Smooth muscle cell (in vitro differentiated cells): ENCODE measurements around the gene IFI16. TPM values are rescaled to one million over a fixed set of nuclear protein-coding genes. Genes with fewer than 3 reads are reported as not detected.

Experiments used
- DNase-seq: peaks from one replicate; lab custom pipeline; 2025; ENCODE audit not compliant: unreplicated experiment; lab: John Stamatoyannopoulos, UW
- H2AFZ ChIP-seq: fragments of 200-600 bp; sonication (generic); 2 replicates; pipeline ENCODE4 v1.6.0; 2016; ENCODE audit warnings: antibody characterized with exemption, low read depth, mild to moderate bottlenecking
- H3F3A ChIP-seq: fragments of 200-600 bp; sonication (generic); 2 replicates; pipeline ENCODE4 v1.6.0; 2017; ENCODE audit warnings: antibody characterized with exemption, low read depth
- H3K27ac ChIP-seq: fragments of 200-600 bp; sonication (generic); 2 replicates; pipeline ENCODE4 v1.5.1; 2016; ENCODE audit warnings: low read depth, mild to moderate bottlenecking
- H3K27me3 ChIP-seq: fragments of 200-600 bp; sonication (generic); 2 replicates; pipeline ENCODE4 v1.6.1; 2016; ENCODE audit warnings: low read depth, mild to moderate bottlenecking
- H3K36me3 ChIP-seq: fragments of 200-600 bp; sonication (generic); 2 replicates; pipeline ENCODE4 v1.5.1; 2016; ENCODE audit warnings: low read depth
- H3K4me1 ChIP-seq: fragments of 200-600 bp; sonication (generic); 2 replicates; pipeline ENCODE4 v1.5.1; 2016; ENCODE audit warnings: low read depth
- H3K4me2 ChIP-seq: fragments of 200-600 bp; sonication (generic); 2 replicates; pipeline ENCODE4 v1.6.0; 2016; ENCODE audit warnings: mild to moderate bottlenecking
- H3K4me3 ChIP-seq: fragments of 200-600 bp; sonication (generic); 2 replicates; pipeline ENCODE4 v1.5.1; 2016; ENCODE audit warnings: mild to moderate bottlenecking
- H3K79me2 ChIP-seq: fragments of 200-600 bp; sonication (generic); 2 replicates; pipeline ENCODE4 v1.6.0; 2016; ENCODE audit warnings: low read depth, mild to moderate bottlenecking
- H3K9ac ChIP-seq: fragments of 200-600 bp; sonication (generic); 2 replicates; pipeline ENCODE4 v1.6.0; 2016; ENCODE audit warnings: low read depth
- H3K9me3 ChIP-seq: fragments of 200-600 bp; sonication (generic); replicated peaks from 2 replicates; pipeline ENCODE4 v1.5.1; 2016; ENCODE audit warnings: low read depth
- H4K20me1 ChIP-seq: fragments of 200-600 bp; sonication (generic); 2 replicates; pipeline ENCODE4 v1.6.0; 2016; ENCODE audit warnings: low read depth
- WGBS: methylation state at CpG from one replicate; pipeline ENCODE4 v1.1.7; 2016; ENCODE audit warnings: low lambda C conversion rate; 5-methylcytosine and 5-hydroxymethylcytosine counted together
- polyA plus RNA-seq: library from polyadenylated mRNA; unstranded; fragments of >200 nt; fragmentation: Nextera tagmentation; extraction: Ambion mirVana; gene quantifications from 2 replicates; pipeline ENCODE4 v1.2.1, GENCODE V29; 2016
- total RNA-seq: library from RNA; depleted of rRNA; stranded (reverse); fragments of >200 nt; gene quantifications from 2 replicates; pipeline ENCODE4 v1.2.3, GENCODE V29; 2014
- TF ChIP-seq, protein P1 (sequence below): fragments of 200-600 bp; sonication (generic); IDR thresholded peaks from 2 replicates; pipeline ENCODE4 v1.5.1; 2017; ENCODE audit warnings: borderline replicate concordance, mild to moderate bottlenecking, antibody characterized with exemption; ENCODE audit not compliant: insufficient read depth, poor library complexity, severe bottlenecking

IFI16 gene
- total and polyA plus RNA-seq, 2 experiments from 2014 or later = 92.1 to 114 TPM

DNA sequence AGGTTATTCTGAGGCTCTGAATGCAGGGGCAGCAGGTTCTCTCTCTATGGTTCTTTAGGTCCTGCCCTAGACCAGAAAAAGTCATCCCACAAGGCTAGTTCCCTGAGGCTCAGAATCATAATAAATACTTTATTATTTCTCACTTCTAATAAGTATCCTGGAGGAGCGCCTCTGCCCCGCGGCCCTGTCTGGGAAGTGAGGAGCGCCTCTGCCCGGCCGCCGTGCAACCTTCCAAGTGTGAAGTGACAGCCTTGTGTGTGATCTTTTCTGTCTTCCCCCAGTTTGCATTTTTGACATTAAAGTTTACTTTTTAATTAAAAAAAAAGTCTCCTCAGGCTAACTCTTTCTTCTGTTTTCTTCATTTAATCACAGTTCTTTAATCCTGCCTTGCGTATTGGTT, 55.4 kb downstream of the IFI16 start:
- Histone ChIP-seq H3K4me2 (no peak overlapping the region), H3F3A (no peaks in the 10 kb centered on the region), H3K4me3 (no peak overlapping the region), H3K36me3 (no peaks in the 10 kb centered on the region), H3K9me3 (no peaks in the 10 kb centered on the region), H3K4me1 (no peaks in the 10 kb centered on the region), H4K20me1 (no peaks in the 10 kb centered on the region), H3K27me3 (no peaks in the 10 kb centered on the region), H2AFZ (no peak overlapping the region), H3K27ac (no peak overlapping the region), H3K9ac (no peak overlapping the region), H3K79me2 (no peaks in the 10 kb centered on the region)
- TF ChIP-seq, protein P1, sequence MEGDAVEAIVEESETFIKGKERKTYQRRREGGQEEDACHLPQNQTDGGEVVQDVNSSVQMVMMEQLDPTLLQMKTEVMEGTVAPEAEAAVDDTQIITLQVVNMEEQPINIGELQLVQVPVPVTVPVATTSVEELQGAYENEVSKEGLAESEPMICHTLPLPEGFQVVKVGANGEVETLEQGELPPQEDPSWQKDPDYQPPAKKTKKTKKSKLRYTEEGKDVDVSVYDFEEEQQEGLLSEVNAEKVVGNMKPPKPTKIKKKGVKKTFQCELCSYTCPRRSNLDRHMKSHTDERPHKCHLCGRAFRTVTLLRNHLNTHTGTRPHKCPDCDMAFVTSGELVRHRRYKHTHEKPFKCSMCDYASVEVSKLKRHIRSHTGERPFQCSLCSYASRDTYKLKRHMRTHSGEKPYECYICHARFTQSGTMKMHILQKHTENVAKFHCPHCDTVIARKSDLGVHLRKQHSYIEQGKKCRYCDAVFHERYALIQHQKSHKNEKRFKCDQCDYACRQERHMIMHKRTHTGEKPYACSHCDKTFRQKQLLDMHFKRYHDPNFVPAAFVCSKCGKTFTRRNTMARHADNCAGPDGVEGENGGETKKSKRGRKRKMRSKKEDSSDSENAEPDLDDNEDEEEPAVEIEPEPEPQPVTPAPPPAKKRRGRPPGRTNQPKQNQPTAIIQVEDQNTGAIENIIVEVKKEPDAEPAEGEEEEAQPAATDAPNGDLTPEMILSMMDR = no peak
- no peak for DNase-seq
- WGBS = over 99% methylated on average over 8 of the region's 8 CpGs

DNA sequence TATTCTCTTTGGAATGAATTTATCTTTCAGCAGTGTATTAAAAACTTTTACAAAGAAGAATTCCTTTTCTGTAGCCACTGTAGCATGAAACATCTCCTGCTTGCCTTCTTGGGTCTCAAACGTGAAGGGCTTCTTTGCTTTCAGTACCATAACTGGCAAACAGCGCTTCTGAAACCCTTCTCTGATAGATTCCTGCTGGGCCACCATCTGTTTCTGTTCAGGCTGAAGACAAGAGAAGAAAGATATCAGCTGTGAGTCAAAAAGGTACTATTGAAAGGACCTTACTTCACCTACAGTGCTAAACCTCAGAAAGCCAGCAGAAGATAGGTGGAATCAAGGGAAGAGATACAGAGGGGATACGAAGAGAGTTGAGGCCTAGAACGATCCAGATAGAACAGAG, 56.4 kb downstream of the IFI16 start:
- WGBS = 97% methylated on average over 4 of the region's 4 CpGs

DNA sequence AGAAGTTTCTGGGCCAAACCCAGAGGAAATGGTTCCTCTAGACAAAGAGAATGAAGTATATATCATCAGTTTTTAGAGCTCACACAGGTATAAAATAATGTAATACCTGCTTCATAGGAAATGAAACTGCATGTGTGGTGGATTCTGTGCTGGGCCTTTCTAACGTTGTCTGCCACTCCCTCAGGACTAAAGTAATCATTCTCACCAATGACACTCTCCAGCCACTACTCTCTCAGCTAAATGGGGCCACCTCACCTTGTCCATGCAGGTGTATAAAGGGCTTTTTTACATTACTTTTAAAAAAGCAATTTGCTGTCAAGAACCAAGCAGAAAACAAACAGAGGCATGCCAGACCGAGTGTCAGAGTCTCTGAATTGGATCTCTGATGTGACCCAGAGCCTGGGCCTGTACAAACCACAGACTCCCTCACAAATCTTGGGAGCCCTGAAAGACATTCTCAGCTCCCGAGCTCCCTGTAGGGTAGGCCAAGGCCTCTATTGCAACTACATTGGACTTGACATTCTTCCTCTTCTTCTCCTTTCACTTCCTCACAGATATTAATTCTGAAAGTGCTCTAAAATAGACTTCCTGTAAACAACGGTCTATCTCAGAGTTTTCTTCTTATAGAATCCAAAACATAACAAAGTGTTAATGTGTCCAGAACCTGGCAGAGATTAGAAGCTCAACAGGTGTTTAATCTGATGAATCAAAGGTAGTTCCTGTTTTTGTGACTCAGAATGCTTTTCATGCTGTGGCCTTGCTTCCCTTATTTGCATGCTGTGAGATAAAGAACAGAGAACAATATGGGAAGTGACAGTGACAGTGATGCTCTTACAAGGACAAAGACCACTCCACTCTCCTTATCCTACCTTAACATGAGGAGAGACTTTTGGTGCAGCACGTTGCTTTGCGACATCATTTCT, 58.3 kb downstream of the IFI16 start:
- no peaks in the 10 kb centered on the region for H3K36me3 ChIP-seq
- H3K79me2 ChIP-seq = no peaks in the 10 kb centered on the region
- no peaks in the 10 kb centered on the region for H4K20me1 ChIP-seq
- H3K4me3 ChIP-seq = no peak overlapping the region
- no peak overlapping the region for H2AFZ ChIP-seq
- TF ChIP-seq, protein P1 = no peak
- no peaks in the 10 kb centered on the region for H3K9me3 ChIP-seq
- WGBS = 73% methylated on average over 6 of the region's 6 CpGs
- no peaks in the 10 kb centered on the region for H3K4me1 ChIP-seq
- H3F3A ChIP-seq = no peaks in the 10 kb centered on the region
- no peak overlapping the region for H3K27ac ChIP-seq
- DNase-seq = no peak
- H3K9ac ChIP-seq = no peak overlapping the region
- H3K4me2 ChIP-seq = no peak overlapping the region
- no peaks in the 10 kb centered on the region for H3K27me3 ChIP-seq

More for the DNA sequence above, 56.4 kb downstream of the IFI16 start:
- no peaks in the 10 kb centered on the region for H4K20me1 ChIP-seq
- H3K4me2 ChIP-seq = no peak overlapping the region
- H3F3A ChIP-seq = no peaks in the 10 kb centered on the region
- no peaks in the 10 kb centered on the region for H3K9me3 ChIP-seq
- H3K27ac ChIP-seq = no peak overlapping the region
- TF ChIP-seq, protein P1 = no peak
- no peak overlapping the region for H3K9ac ChIP-seq
- no peak for DNase-seq
- no peaks in the 10 kb centered on the region for H3K36me3 ChIP-seq
- no peaks in the 10 kb centered on the region for H3K27me3 ChIP-seq
- no peaks in the 10 kb centered on the region for H3K79me2 ChIP-seq
- H2AFZ ChIP-seq = no peak overlapping the region
- no peaks in the 10 kb centered on the region for H3K4me1 ChIP-seq
- no peak overlapping the region for H3K4me3 ChIP-seq

DNA sequence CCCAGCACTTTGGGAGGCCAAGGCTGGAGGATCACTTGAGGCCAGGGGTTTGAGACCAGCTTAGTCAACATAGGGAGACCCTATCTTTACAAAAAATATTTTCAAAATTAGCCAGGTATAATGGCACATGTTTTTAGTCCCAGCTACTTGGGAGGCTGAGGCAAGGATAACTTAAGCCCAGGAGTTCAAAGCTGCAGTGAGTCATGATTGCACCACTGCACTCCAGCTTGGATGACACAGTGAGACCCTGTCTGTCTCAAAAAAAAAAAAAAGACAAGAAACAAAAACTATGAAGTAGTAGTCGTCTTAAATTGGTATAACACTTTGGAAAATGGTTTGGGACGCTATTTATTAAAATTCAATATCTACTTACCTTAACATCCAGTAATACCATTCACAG, 59.2 kb downstream of the IFI16 start:
- Histone ChIP-seq H3K9ac (no peak overlapping the region), H3K27me3 (no peaks in the 10 kb centered on the region), H3K4me2 (no peak overlapping the region), H3K27ac (no peak overlapping the region), H3K4me1 (no peaks in the 10 kb centered on the region), H2AFZ (no peak overlapping the region), H3K79me2 (no peaks in the 10 kb centered on the region), H3K9me3 (no peaks in the 10 kb centered on the region), H4K20me1 (no peaks in the 10 kb centered on the region), H3F3A (no peaks in the 10 kb centered on the region), H3K4me3 (no peak overlapping the region), H3K36me3 (no peaks in the 10 kb centered on the region)
- DNase-seq = no peak
- 62% methylated on average over 2 of the region's 2 CpGs for WGBS
- TF ChIP-seq, protein P1 = no peak
